ENCODE data around the gene GRIK4. TPM values are rescaled to one million over a fixed set of nuclear protein-coding genes. Genes with fewer than 3 reads are reported as not detected.
"Not testable (repeated sequence)": the region's sequence is repeated elsewhere in the genome, so short reads cannot be mapped to it uniquely, and the experiment has no call there.

Gene GRIK4
- total and polyA plus RNA-seq, 2 donors (not counting 1 experiment from before 2014, with no cell fraction given): 0.12 to 0.27 TPM

DNA sequence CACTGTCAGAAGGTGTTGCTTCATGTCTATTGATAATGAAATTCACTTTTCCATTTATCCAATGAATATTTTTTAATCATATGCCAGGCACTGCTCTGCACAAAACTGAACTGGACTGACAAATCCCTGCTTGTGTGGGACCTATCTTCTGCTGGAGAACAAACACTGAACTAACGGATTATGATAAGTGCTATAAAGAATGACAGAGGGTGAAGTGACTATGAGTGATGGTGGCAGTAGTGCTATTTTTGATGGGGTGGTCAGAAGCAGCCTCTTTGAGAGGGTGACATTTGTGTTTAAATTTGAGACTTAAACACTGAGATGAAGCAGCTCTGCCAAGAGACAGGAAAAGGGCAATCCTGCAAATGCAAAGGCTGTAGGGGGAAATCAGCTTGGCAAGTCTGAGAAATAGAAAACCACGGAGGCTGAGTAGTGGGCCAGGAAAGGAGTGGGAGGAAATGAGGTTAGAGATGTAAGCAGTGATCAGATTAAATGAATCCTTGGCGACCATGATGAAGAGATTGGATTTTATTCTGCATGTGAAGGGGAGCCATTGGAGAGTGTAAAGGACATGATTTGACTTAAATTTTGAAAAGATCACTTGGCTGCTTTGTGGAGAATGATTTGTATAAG is 518.4 kb downstream of the GRIK4 start:
- Mint-ChIP-seq H3K4me1 (peaks cover 11% of the 10 kb centered on the region), H3K9me3 (ENCODE audit: insufficient read depth) (no peaks in the 10 kb centered on the region), H3K27me3 (no peaks in the 10 kb centered on the region), H3K4me3 (no peak overlapping the region), H3K27ac (no peak overlapping the region)
- no peaks in the 10 kb centered on the region for H3K9me3 ChIP-seq (ENCODE audit: control extremely low read depth in 1 of 3, control insufficient read depth in 2 of 3, insufficient read depth in 1 of 3, low read length in 2 of 3)
- DNase-seq: no peak
- peaks cover 3 to 5% of the 10 kb centered on the region in 2 donors for H3K4me1 ChIP-seq (ENCODE audit: control insufficient read depth in 2 of 2, insufficient read depth in 2 of 2, low read length in 2 of 2)
- WGBS (ENCODE audit: insufficient coverage): 40% methylated on average over 3 of the region's 3 CpGs
- H2AFZ ChIP-seq (ENCODE audit: insufficient read depth, low read depth, low read length, poor library complexity, severe bottlenecking): no peak overlapping the region
- peaks cover 16% of the 10 kb centered on the region for H3K79me2 ChIP-seq (ENCODE audit: control insufficient read depth, insufficient read depth, low read length)
- no peak overlapping the region for H3K9ac ChIP-seq (ENCODE audit: low read length)
- ChIA-PET POLR2A (no interaction called here), CTCF (no interaction called here)
- peaks cover 0 to 4% of the 10 kb centered on the region in 2 experiments for H3K36me3 ChIP-seq (replicated peaks in 1 of 2; ENCODE audit: control extremely low read depth in 1 of 2, control insufficient read depth in 1 of 2, extremely low read depth in 1 of 2, insufficient read depth in 2 of 2, low read length in 1 of 2)
- no peaks in the 10 kb centered on the region for H3K27me3 ChIP-seq (replicated peaks in 1 of 4; ENCODE audit: control extremely low read depth in 1 of 4, control insufficient read depth in 3 of 4, insufficient read depth in 4 of 4, low read length in 3 of 4)
- no peak overlapping the region for H3K4me2 ChIP-seq (replicated peaks; ENCODE audit: low read depth, low read length, poor library complexity, severe bottlenecking)
- peaks cover 4% of the 10 kb centered on the region for H4K20me1 ChIP-seq (ENCODE audit: control insufficient read depth, insufficient read depth, low read length, poor library complexity, severe bottlenecking)
- no peak for ATAC-seq (ENCODE audit: low read depth)
- TF ChIP-seq EZH2 (IDR thresholded peaks at IDR 0.05; ENCODE audit: borderline replicate concordance, insufficient read depth, low read depth, low read length, poor library complexity, severe bottlenecking) (no peak), CTCF (IDR thresholded peaks at IDR 0.05) (no peak)
- intact Hi-C loops (cut with micrococcal nuclease): no loop called here
- no peak overlapping the region for H3K4me3 ChIP-seq (ENCODE audit: control extremely low read depth in 1 of 5, extremely low read depth in 1 of 5, insufficient read depth in 1 of 5, low read depth in 2 of 5, low read length in 4 of 5)
- H3K27ac ChIP-seq (ENCODE audit: low read length in 2 of 2): no peak overlapping the region

DNA sequence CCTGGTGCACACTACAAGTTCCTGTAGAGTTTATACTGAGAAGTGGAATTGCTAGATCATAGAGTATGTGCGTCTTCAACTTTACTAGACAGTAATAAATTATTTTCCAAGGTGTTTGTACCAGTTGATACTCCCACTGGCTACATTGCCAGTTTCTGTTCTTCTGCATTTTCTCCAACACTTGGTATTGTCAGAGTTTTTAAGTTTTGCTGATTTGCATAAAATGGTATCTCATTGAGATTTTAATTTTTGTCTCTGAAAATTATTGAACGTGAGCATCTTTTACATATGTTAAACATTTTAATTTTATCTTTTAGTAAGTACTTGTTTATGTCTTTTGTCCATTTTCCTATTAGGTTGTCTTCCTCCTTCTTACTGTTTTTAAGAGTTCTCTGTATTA is 519.6 kb downstream of the GRIK4 start:
- peaks cover 18% of the 10 kb centered on the region for H3K79me2 ChIP-seq (ENCODE audit: control insufficient read depth, insufficient read depth, low read length)
- H4K20me1 ChIP-seq (ENCODE audit: control insufficient read depth, insufficient read depth, low read length, poor library complexity, severe bottlenecking): no peaks in the 10 kb centered on the region
- no peak overlapping the region for H3K9ac ChIP-seq (ENCODE audit: low read length)
- no peak for TF ChIP-seq CTCF (IDR thresholded peaks at IDR 0.05)
- WGBS (ENCODE audit: insufficient coverage): no CpG with 5 or more reads among the region's 2 CpGs
- H3K4me2 ChIP-seq (replicated peaks; ENCODE audit: low read depth, low read length, poor library complexity, severe bottlenecking): no peak overlapping the region
- no peak overlapping the region for H3K4me3 ChIP-seq (ENCODE audit: control extremely low read depth in 1 of 5, extremely low read depth in 1 of 5, insufficient read depth in 1 of 5, low read depth in 2 of 5, low read length in 4 of 5)
- no peaks in the 10 kb centered on the region for H3K9me3 ChIP-seq (ENCODE audit: control extremely low read depth in 1 of 3, control insufficient read depth in 2 of 3, insufficient read depth in 1 of 3, low read length in 2 of 3)
- no peak overlapping the region for H2AFZ ChIP-seq (ENCODE audit: insufficient read depth, low read depth, low read length, poor library complexity, severe bottlenecking)
- no peak for DNase-seq
- H3K27me3 ChIP-seq (replicated peaks in 1 of 4; ENCODE audit: control extremely low read depth in 1 of 4, control insufficient read depth in 3 of 4, insufficient read depth in 4 of 4, low read length in 3 of 4): no peaks in the 10 kb centered on the region
- H3K36me3 ChIP-seq (replicated peaks in 1 of 2; ENCODE audit: control extremely low read depth in 1 of 2, control insufficient read depth in 1 of 2, extremely low read depth in 1 of 2, insufficient read depth in 2 of 2, low read length in 1 of 2): peaks cover 0 to 4% of the 10 kb centered on the region in 2 experiments
- no peaks in the 10 kb centered on the region for H3K27me3 Mint-ChIP-seq
- intact Hi-C loops (cut with micrococcal nuclease): no loop called here
- no peak overlapping the region for H3K27ac ChIP-seq (ENCODE audit: low read length in 2 of 2)
- no peak overlapping the region for H3K4me3 Mint-ChIP-seq
- H3K27ac Mint-ChIP-seq: no peak overlapping the region
- POLR2A ChIA-PET: no interaction called here
- no peak for ATAC-seq (ENCODE audit: low read depth)
- H3K9me3 Mint-ChIP-seq (ENCODE audit: insufficient read depth): no peaks in the 10 kb centered on the region
- CTCF ChIA-PET: no interaction called here
- peaks cover 2% of the 10 kb centered on the region for H3K4me1 Mint-ChIP-seq
- no peaks in the 10 kb centered on the region for H3K4me1 ChIP-seq (ENCODE audit: control insufficient read depth in 2 of 2, insufficient read depth in 2 of 2, low read length in 2 of 2)

DNA sequence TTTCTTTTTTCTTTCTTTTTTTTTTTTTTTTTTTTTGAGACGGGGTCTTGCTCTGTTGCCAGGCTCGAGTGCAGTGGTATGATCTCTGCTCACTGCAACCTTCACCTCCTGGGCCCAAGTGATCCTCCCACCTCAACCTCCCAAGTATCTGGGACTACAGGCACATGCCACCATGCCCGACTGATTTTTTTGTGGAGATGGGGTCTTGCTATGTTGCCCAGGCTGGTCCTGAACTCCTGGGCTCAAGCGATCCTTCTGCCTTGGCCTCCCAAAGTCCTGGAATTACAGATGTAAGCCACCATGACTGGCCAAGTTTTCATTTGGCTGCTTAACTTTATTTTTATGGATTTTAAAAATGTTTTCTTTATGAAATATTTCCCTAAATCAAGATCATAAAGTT is 520.1 kb downstream of the GRIK4 start:
- intact Hi-C loops (cut with micrococcal nuclease); POLR2A ChIA-PET: not testable (repeated sequence)
- H3K79me2 ChIP-seq (ENCODE audit: control insufficient read depth, insufficient read depth, low read length): peaks cover 18% of the 10 kb centered on the region

More for the DNA sequence above, 520.1 kb downstream of the GRIK4 start:
- H3K9me3 Mint-ChIP-seq (ENCODE audit: insufficient read depth); H3K27ac ChIP-seq (ENCODE audit: low read length in 2 of 2); H3K4me1 ChIP-seq (ENCODE audit: control insufficient read depth in 2 of 2, insufficient read depth in 2 of 2, low read length in 2 of 2); H3K9me3 ChIP-seq (ENCODE audit: control extremely low read depth in 1 of 3, control insufficient read depth in 2 of 3, insufficient read depth in 1 of 3, low read length in 2 of 3); H3K9ac ChIP-seq (ENCODE audit: low read length); H4K20me1 ChIP-seq (ENCODE audit: control insufficient read depth, insufficient read depth, low read length, poor library complexity, severe bottlenecking); H3K4me2 ChIP-seq (replicated peaks; ENCODE audit: low read depth, low read length, poor library complexity, severe bottlenecking); H3K36me3 ChIP-seq (replicated peaks in 1 of 2; ENCODE audit: control extremely low read depth in 1 of 2, control insufficient read depth in 1 of 2, extremely low read depth in 1 of 2, insufficient read depth in 2 of 2, low read length in 1 of 2); H3K4me3 Mint-ChIP-seq; H3K27me3 Mint-ChIP-seq; H3K27me3 ChIP-seq (replicated peaks in 1 of 4; ENCODE audit: control extremely low read depth in 1 of 4, control insufficient read depth in 3 of 4, insufficient read depth in 4 of 4, low read length in 3 of 4); DNase-seq; H3K4me1 Mint-ChIP-seq; H2AFZ ChIP-seq (ENCODE audit: insufficient read depth, low read depth, low read length, poor library complexity, severe bottlenecking); H3K27ac Mint-ChIP-seq; ATAC-seq (ENCODE audit: low read depth); CTCF ChIA-PET; H3K4me3 ChIP-seq (ENCODE audit: control extremely low read depth in 1 of 5, extremely low read depth in 1 of 5, insufficient read depth in 1 of 5, low read depth in 2 of 5, low read length in 4 of 5): not testable (repeated sequence)
- no CpG with 5 or more reads among the region's 4 CpGs for WGBS (ENCODE audit: insufficient coverage)
